ENCODE results near the gene MAGEH1.

DNA sequence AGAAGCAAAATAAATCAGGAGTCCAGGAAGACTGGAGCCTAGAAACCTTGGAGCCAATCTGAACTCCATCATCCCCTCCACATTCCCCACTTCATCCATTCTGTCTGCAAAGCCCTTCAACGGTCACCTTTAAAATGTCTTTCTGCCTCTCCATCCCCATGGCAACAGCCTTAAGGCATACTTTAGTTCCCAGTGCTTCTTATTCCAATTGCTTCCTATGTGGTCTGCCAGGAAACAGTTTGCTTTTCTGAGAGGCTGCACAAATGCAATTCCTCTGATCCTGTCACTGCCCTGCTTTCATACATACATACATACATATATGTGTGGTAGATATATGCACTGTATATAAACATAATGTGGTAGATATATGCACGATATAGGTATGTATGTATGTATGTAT lies 786 bp upstream of the MAGEH1 start:
- no peak for TF ChIP-seq FOXA1 (IDR thresholded peaks at IDR 0.05)
- TF ChIP-seq, protein P1, sequence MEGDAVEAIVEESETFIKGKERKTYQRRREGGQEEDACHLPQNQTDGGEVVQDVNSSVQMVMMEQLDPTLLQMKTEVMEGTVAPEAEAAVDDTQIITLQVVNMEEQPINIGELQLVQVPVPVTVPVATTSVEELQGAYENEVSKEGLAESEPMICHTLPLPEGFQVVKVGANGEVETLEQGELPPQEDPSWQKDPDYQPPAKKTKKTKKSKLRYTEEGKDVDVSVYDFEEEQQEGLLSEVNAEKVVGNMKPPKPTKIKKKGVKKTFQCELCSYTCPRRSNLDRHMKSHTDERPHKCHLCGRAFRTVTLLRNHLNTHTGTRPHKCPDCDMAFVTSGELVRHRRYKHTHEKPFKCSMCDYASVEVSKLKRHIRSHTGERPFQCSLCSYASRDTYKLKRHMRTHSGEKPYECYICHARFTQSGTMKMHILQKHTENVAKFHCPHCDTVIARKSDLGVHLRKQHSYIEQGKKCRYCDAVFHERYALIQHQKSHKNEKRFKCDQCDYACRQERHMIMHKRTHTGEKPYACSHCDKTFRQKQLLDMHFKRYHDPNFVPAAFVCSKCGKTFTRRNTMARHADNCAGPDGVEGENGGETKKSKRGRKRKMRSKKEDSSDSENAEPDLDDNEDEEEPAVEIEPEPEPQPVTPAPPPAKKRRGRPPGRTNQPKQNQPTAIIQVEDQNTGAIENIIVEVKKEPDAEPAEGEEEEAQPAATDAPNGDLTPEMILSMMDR (IDR thresholded peaks at IDR 0.05; ENCODE audit: low read depth, low read length, missing input control), result no peak
- TF ChIP-seq RAD21 (IDR thresholded peaks at IDR 0.05), result no peak
- no peak for TF ChIP-seq YY1 (IDR thresholded peaks at IDR 0.05)
- TF ChIP-seq, protein P2, sequence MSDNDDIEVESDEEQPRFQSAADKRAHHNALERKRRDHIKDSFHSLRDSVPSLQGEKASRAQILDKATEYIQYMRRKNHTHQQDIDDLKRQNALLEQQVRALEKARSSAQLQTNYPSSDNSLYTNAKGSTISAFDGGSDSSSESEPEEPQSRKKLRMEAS (IDR thresholded peaks at IDR 0.05), result no peak
- TF ChIP-seq, protein P3, sequence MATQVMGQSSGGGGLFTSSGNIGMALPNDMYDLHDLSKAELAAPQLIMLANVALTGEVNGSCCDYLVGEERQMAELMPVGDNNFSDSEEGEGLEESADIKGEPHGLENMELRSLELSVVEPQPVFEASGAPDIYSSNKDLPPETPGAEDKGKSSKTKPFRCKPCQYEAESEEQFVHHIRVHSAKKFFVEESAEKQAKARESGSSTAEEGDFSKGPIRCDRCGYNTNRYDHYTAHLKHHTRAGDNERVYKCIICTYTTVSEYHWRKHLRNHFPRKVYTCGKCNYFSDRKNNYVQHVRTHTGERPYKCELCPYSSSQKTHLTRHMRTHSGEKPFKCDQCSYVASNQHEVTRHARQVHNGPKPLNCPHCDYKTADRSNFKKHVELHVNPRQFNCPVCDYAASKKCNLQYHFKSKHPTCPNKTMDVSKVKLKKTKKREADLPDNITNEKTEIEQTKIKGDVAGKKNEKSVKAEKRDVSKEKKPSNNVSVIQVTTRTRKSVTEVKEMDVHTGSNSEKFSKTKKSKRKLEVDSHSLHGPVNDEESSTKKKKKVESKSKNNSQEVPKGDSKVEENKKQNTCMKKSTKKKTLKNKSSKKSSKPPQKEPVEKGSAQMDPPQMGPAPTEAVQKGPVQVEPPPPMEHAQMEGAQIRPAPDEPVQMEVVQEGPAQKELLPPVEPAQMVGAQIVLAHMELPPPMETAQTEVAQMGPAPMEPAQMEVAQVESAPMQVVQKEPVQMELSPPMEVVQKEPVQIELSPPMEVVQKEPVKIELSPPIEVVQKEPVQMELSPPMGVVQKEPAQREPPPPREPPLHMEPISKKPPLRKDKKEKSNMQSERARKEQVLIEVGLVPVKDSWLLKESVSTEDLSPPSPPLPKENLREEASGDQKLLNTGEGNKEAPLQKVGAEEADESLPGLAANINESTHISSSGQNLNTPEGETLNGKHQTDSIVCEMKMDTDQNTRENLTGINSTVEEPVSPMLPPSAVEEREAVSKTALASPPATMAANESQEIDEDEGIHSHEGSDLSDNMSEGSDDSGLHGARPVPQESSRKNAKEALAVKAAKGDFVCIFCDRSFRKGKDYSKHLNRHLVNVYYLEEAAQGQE (IDR thresholded peaks at IDR 0.05), result no peak

Data from liver (tissue), 3 donors.